OCI-LY1 (cell line): ENCODE data around the gene FARP1.

ENCODE experiments used
- EZH2 ChIP-seq: fragments of 200-600 bp; sonication (generic), shearing (Covaris generic); IDR thresholded peaks from 2 replicates; pipeline ENCODE4 v1.8.0; 2017; ENCODE audit warnings: borderline replicate concordance, mixed run types, mild to moderate bottlenecking, antibody characterized with exemption, low read length, moderate library complexity, mixed read lengths
- TF ChIP-seq, protein P1 (sequence below): fragments of 200-600 bp; sonication (generic), shearing (Covaris generic); IDR thresholded peaks from 2 replicates; pipeline ENCODE4 v1.5.1; 2017; ENCODE audit warnings: mild to moderate bottlenecking, antibody characterized with exemption, low read length, moderate library complexity, mixed read lengths

DNA sequence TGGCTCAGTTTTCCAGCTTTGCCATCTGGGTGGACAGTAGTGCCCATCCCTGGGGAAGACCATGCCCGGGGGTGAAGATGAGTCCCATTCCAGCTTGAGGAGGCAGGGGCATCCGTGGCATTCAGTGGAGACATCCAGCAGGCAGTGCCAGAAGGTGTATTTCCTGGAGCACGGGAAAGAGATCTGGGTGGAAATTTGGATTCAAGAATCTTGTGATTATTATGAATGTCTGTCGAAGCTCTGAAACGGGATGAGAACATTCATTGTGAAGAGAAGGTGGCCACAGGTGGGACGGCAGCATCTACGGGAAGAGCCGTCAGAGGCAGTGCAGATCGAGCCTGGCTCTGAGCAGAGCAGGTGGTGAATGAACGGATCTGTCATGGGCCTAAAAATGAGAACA is 201.5 kb downstream of the FARP1 start:
- TF ChIP-seq, protein P1, sequence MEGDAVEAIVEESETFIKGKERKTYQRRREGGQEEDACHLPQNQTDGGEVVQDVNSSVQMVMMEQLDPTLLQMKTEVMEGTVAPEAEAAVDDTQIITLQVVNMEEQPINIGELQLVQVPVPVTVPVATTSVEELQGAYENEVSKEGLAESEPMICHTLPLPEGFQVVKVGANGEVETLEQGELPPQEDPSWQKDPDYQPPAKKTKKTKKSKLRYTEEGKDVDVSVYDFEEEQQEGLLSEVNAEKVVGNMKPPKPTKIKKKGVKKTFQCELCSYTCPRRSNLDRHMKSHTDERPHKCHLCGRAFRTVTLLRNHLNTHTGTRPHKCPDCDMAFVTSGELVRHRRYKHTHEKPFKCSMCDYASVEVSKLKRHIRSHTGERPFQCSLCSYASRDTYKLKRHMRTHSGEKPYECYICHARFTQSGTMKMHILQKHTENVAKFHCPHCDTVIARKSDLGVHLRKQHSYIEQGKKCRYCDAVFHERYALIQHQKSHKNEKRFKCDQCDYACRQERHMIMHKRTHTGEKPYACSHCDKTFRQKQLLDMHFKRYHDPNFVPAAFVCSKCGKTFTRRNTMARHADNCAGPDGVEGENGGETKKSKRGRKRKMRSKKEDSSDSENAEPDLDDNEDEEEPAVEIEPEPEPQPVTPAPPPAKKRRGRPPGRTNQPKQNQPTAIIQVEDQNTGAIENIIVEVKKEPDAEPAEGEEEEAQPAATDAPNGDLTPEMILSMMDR = no peak
- no peak for TF ChIP-seq EZH2
